ENCODE measurements around the gene SF3B6.

Gene SF3B6

GRCh38 chr2:24075915-24076848 is at the start of gene SF3B6:
SF3B6 (minus strand) TSS chr2:24076326; CDS start chr2:24076229, 97 bp downstream.
- no peaks in the 10 kb centered on the region for H3K27me3 ChIP-seq (ENCODE audit: insufficient read depth, low read length, poor library complexity, severe bottlenecking)
- peaks cover 22% of the 10 kb centered on the region for H4K20me1 ChIP-seq (ENCODE audit: insufficient read depth, low read length, poor library complexity, severe bottlenecking)
- H3K9me2 ChIP-seq (replicated peaks; ENCODE audit: low read depth, low read length), result no peaks in the 10 kb centered on the region
- H3K4me2 ChIP-seq (ENCODE audit: low read depth, low read length, poor library complexity, severe bottlenecking), result peak within 1 kb of the TSS; percentile 83
- H3K9ac ChIP-seq (ENCODE audit: low read depth, low read length, poor library complexity, severe bottlenecking), result peak within 1 kb of the TSS; percentile 78
- H3K4me1 ChIP-seq (ENCODE audit: insufficient read depth, low read length, poor library complexity, severe bottlenecking), result peaks cover 41% of the 10 kb centered on the region
- H3K36me3 ChIP-seq (ENCODE audit: insufficient read depth, low read length), result no peaks in the 10 kb centered on the region; the same call in 1 of the 2 replicates
- peaks cover 51% of the 10 kb centered on the region for H3K79me2 ChIP-seq (ENCODE audit: insufficient read depth, low read length)
- H2AFZ ChIP-seq (ENCODE audit: low read length), result peak within 1 kb of the TSS; percentile 66
- peak within 1 kb of the TSS; percentile 77 for H3K4me3 ChIP-seq (ENCODE audit: low read length, poor library complexity, severe bottlenecking)
- TF ChIP-seq CTCF (conservative IDR thresholded peaks at IDR 0.05; ENCODE audit: low read length) (no peak), EZH2phosphoT487 (IDR thresholded peaks at IDR 0.05; ENCODE audit: borderline replicate concordance) (no peak)
- H3K9me3 ChIP-seq (ENCODE audit: insufficient read depth, low read depth, low read length), result no peaks in the 10 kb centered on the region
- no peaks in the 10 kb centered on the region; the same call in 1 of the 2 replicates for H3F3A ChIP-seq (ENCODE audit: low read depth)

GRCh38 chr2:24123922-24124580 is 47.9 kb upstream of the SF3B6 start:
- Histone ChIP-seq H3K4me2 (ENCODE audit: low read depth, low read length, poor library complexity, severe bottlenecking) (peak overlapping the region; percentile 85), H3K4me1 (ENCODE audit: insufficient read depth, low read length, poor library complexity, severe bottlenecking) (peaks cover 22% of the 10 kb centered on the region), H3F3A (ENCODE audit: low read depth) (no peaks in the 10 kb centered on the region), H4K20me1 (ENCODE audit: insufficient read depth, low read length, poor library complexity, severe bottlenecking) (no peaks in the 10 kb centered on the region), H3K9me3 (ENCODE audit: insufficient read depth, low read depth, low read length) (no peaks in the 10 kb centered on the region), H3K36me3 (ENCODE audit: insufficient read depth, low read length) (no peaks in the 10 kb centered on the region), H3K27me3 (ENCODE audit: insufficient read depth, low read length, poor library complexity, severe bottlenecking) (no peaks in the 10 kb centered on the region), H3K9ac (ENCODE audit: low read depth, low read length, poor library complexity, severe bottlenecking) (peak overlapping the region; percentile 81), H2AFZ (ENCODE audit: low read length) (peak overlapping the region; percentile 95), H3K79me2 (ENCODE audit: insufficient read depth, low read length) (peaks cover 19% of the 10 kb centered on the region), H3K4me3 (ENCODE audit: low read length, poor library complexity, severe bottlenecking) (peak overlapping the region; percentile 78), H3K9me2 (replicated peaks; ENCODE audit: low read depth, low read length) (no peaks in the 10 kb centered on the region)
- TF ChIP-seq EZH2phosphoT487 (IDR thresholded peaks at IDR 0.05; ENCODE audit: borderline replicate concordance) (no peak), CTCF (conservative IDR thresholded peaks at IDR 0.05; ENCODE audit: low read length) (no peak)

- H3K9ac ChIP-seq (ENCODE audit: low read depth, low read length, poor library complexity, severe bottlenecking), result peak within 1 kb of the TSS; percentile 81
- no peaks in the 10 kb centered on the region for H4K20me1 ChIP-seq (ENCODE audit: insufficient read depth, low read length, poor library complexity, severe bottlenecking)
- no peak for TF ChIP-seq CTCF (conservative IDR thresholded peaks at IDR 0.05; ENCODE audit: low read length)
- TF ChIP-seq EZH2phosphoT487 (IDR thresholded peaks at IDR 0.05; ENCODE audit: borderline replicate concordance), result no peak
- H3K27me3 ChIP-seq (ENCODE audit: insufficient read depth, low read length, poor library complexity, severe bottlenecking), result no peaks in the 10 kb centered on the region
- no peaks in the 10 kb centered on the region for H3F3A ChIP-seq (ENCODE audit: low read depth)
- peaks cover 22% of the 10 kb centered on the region for H3K4me1 ChIP-seq (ENCODE audit: insufficient read depth, low read length, poor library complexity, severe bottlenecking)
- H3K9me3 ChIP-seq (ENCODE audit: insufficient read depth, low read depth, low read length), result no peaks in the 10 kb centered on the region
- H3K36me3 ChIP-seq (ENCODE audit: insufficient read depth, low read length), result no peaks in the 10 kb centered on the region
- peak within 1 kb of the TSS; percentile 95 for H2AFZ ChIP-seq (ENCODE audit: low read length)
- peak within 1 kb of the TSS; percentile 78 for H3K4me3 ChIP-seq (ENCODE audit: low read length, poor library complexity, severe bottlenecking)
- peak within 1 kb of the TSS; percentile 85 for H3K4me2 ChIP-seq (ENCODE audit: low read depth, low read length, poor library complexity, severe bottlenecking)
- H3K9me2 ChIP-seq (replicated peaks; ENCODE audit: low read depth, low read length), result no peaks in the 10 kb centered on the region
- H3K79me2 ChIP-seq (ENCODE audit: insufficient read depth, low read length), result peaks cover 19% of the 10 kb centered on the region
These were observed 47.2 kb upstream of the SF3B6 start, which contains the start of the genes FAM228B and PFN4 for GRCh38 chr2:24123195-24123921. FAM228B (plus strand) TSS chr2:24123469; CDS start chr2:24124362, 893 bp downstream. PFN4 (minus strand) TSS chr2:24123334; CDS start chr2:24122535, 799 bp downstream.
